OCI-LY3 (cell line): ENCODE measurements around the gene UNC13B.

Source experiments
- EZH2phosphoT487 ChIP-seq: fragments of 200-600 bp; shearing (Covaris generic); IDR thresholded peaks from 2 replicates; pipeline ENCODE4 v1.6.1; 2018; ENCODE audit warnings: antibody characterized with exemption, mixed run types, low read depth
- TF ChIP-seq, protein P1 (sequence below): fragments of 200-600, 300-600 bp; sonication (generic); IDR thresholded peaks from 2 replicates; pipeline ENCODE4 v1.5.1; 2014; ENCODE audit warnings: antibody characterized with exemption, low read length, low read depth

DNA sequence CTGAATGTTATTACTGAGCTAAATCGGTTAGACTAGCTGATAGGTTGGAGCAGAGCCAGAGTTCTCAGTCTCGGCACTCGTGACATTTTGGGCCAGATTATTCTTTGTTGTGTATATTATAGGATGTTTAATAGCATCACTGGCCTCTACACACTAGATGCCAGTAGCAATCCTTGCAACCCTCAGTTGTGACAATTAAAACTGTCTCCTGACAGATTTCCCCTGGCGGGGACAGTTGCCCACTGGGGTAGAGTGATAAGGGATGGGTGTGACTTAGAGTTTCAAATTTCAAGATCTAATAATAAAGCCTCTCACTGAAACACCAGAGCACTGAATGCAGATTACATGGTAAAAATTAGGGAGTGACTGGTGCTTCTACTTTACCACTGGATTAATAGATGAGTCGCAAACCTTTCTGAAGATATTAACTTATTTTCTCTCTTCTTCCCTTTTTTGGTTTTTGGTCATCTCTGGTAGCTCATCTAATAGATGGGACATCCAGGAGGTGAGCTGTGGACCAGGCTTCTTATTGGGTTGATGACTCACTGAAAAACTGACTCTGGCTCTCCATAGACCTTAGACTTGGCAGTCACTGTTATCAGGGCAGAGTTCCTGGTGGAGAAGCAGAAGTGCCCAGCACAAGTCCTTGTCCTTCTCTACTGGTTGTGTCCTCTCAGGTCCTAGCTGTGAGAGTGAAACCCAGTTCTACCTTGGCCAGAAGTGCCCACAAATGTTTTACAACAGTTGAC is 150.3 kb downstream of the UNC13B start:
- TF ChIP-seq, protein P1, sequence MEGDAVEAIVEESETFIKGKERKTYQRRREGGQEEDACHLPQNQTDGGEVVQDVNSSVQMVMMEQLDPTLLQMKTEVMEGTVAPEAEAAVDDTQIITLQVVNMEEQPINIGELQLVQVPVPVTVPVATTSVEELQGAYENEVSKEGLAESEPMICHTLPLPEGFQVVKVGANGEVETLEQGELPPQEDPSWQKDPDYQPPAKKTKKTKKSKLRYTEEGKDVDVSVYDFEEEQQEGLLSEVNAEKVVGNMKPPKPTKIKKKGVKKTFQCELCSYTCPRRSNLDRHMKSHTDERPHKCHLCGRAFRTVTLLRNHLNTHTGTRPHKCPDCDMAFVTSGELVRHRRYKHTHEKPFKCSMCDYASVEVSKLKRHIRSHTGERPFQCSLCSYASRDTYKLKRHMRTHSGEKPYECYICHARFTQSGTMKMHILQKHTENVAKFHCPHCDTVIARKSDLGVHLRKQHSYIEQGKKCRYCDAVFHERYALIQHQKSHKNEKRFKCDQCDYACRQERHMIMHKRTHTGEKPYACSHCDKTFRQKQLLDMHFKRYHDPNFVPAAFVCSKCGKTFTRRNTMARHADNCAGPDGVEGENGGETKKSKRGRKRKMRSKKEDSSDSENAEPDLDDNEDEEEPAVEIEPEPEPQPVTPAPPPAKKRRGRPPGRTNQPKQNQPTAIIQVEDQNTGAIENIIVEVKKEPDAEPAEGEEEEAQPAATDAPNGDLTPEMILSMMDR: no peak
- TF ChIP-seq EZH2phosphoT487: no peak
